ENCODE data around the gene MYT1. TPM values are rescaled to one million over a fixed set of nuclear protein-coding genes. Genes with fewer than 3 reads are reported as not detected.

Gene MYT1
- total and polyA plus RNA-seq, 2 of the 13 experiments (the other 11 are each of a cell fraction or from before 2014, with no cell fraction given) = 0.58 to 2.5 TPM

GRCh38 chr20:64255361-64256281, 91.4 kb downstream of the MYT1 start, which contains the start of gene PCMTD2 (continued):
- peak; percentile 94 for TF ChIP-seq AHR (CRISPR knock-in tag; IDR thresholded peaks at IDR 0.05)
- peak; percentile 95 for TF ChIP-seq ZNF274 (CRISPR knock-in tag; IDR thresholded peaks at IDR 0.05)
- TF ChIP-seq PRPF4 (IDR thresholded peaks at IDR 0.05; ENCODE audit: low read depth, low read length, poor library complexity, severe bottlenecking) = no peak
- TF ChIP-seq MTA3 (CRISPR knock-in tag; IDR thresholded peaks at IDR 0.05) = no peak
- TF ChIP-seq THRA (CRISPR knock-in tag; IDR thresholded peaks at IDR 0.05; ENCODE audit: borderline replicate concordance) = peak; percentile 63; the same call in 1 of the 2 replicates
- TF ChIP-seq PAX8 (CRISPR knock-in tag; IDR thresholded peaks at IDR 0.05; ENCODE audit: borderline replicate concordance) = peak; percentile 80
- peak; percentile 97 for TF ChIP-seq MAX (IDR thresholded peaks at IDR 0.05)
- no peak; the same call in 1 of the 2 replicates for TF ChIP-seq PAWR (CRISPR knock-in tag; IDR thresholded peaks at IDR 0.05; ENCODE audit: borderline replicate concordance)
- peak; percentile 25; the same call in 1 of the 2 replicates for TF ChIP-seq TRAFD1 (CRISPR knock-in tag; IDR thresholded peaks at IDR 0.05; ENCODE audit: borderline replicate concordance)
- peak; percentile 64; the same call in 1 of the 2 replicates for TF ChIP-seq ZBTB25 (CRISPR knock-in tag; IDR thresholded peaks at IDR 0.05)
- peak; percentile 29; the same call in 1 of the 2 replicates for TF ChIP-seq THAP7 (CRISPR knock-in tag; IDR thresholded peaks at IDR 0.05)
- TF ChIP-seq THYN1 (CRISPR knock-in tag; IDR thresholded peaks at IDR 0.05; ENCODE audit: borderline replicate concordance, low read depth) = no peak
- peak; percentile 66 for TF ChIP-seq ZNF674 (CRISPR knock-in tag; IDR thresholded peaks at IDR 0.05; ENCODE audit: low read depth)
- peak; percentile 98 for TF ChIP-seq HES4 (CRISPR knock-in tag; IDR thresholded peaks at IDR 0.05; ENCODE audit: borderline replicate concordance)
- TF ChIP-seq ZSCAN31 (CRISPR knock-in tag; IDR thresholded peaks at IDR 0.05; ENCODE audit: low read depth) = peak; percentile 99
- no peak; the same call in 1 of the 2 replicates for TF ChIP-seq AHDC1 (CRISPR knock-in tag; IDR thresholded peaks at IDR 0.05; ENCODE audit: borderline replicate concordance)

All from HepG2 (cell line).